Gastroesophageal sphincter (tissue), 3 donors: ENCODE results near the gene NEO1.

Source experiments
- CTCF ChIP-seq, 4 experiments: fragments of 200-600 bp in 2 of 4; fragments of 450-650 bp in 2 of 4; sonication (generic) in 1 of 4; IDR thresholded peaks; one replicate each; pipeline ENCODE4 v1.5.1; 2017 to 2019; ENCODE audit warnings: antibody characterized with exemption in 4 of 4, mild to moderate bottlenecking in 2 of 4, moderate library complexity in 2 of 4
- POLR2A ChIP-seq, 2 donors: fragments of 450-650 bp; IDR thresholded peaks; one replicate each; pipeline ENCODE4 v1.6.1; 2017; ENCODE audit warnings: antibody characterized with exemption in 2 of 2, mild to moderate bottlenecking in 2 of 2, moderate library complexity in 1 of 2

- TF ChIP-seq POLR2A (IDR thresholded peaks at IDR 0.05), result no peak
- no peak for TF ChIP-seq CTCF (IDR thresholded peaks at IDR 0.05)
These were observed 173.2 kb downstream of the NEO1 start for GRCh38 chr15:73225358-73226015.
